Inflammatory macrophage treated with lipopolysaccharide for 1 hour (primary cell): ENCODE data around the gene SLC12A2.
A peak's percentile ranks its signal among the peaks of the same experiment; 100 is the strongest.

ENCODE experiments used
- DNase-seq, 2 donors: peaks; one replicate each; pipeline ENCODE4 v3.0.0-alpha.2; 2020 to 2022

Gene SLC12A2

DNA sequence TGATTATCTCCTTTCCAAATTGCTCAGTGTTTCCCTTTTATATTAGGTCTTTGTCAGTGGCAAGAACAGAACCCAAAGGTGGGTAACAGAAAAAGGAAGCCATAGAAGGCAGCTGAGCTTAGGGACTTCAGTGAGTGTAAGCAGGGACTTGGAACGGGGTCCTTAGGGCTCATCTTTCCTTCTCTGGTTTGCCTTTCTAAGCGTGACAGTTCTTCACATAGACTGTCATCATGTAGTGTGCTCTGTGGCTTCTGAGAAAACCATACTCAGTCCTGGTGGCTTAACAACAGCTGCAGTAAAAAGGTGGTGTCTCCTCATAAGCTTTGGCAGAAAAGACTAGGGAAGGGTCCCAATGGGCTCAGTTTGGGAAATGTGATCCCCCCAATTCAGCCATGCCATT lies 108.8 kb downstream of the SLC12A2 start:
- no peak for DNase-seq

DNA sequence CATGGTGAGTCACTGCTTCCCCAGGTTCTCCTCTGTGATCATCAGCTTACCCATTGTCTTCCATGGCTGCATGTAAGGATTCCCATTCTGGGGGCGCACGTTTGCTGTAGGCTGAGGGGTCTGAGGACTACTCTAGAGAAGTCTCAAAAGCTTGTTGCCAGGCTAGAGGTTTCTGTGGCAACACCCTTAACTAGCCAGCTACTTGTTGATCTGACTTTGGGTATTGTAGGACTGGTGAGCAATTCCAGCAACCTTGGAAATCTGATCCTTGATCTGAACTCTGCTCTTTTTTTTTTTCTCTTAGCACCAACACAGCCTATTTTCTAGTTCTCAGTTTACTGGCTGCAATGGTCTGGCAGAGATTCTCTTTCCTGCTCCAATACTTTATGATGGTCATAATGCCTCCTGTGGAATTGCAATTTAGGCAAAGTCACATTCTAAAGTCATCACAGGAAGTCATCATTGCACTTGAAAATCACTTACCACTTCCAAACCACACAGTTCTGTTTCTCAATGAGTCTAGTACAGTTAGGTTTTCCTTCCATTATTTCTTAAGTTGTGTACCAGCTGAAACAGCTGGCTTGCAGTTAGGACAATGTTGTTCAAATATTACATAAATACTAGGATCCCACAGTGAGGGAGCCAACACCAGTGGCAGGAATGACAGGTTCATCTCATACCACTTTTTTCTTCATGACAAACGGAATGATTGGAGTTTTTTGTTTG lies 110.3 kb downstream of the SLC12A2 start:
- no peak for DNase-seq

DNA sequence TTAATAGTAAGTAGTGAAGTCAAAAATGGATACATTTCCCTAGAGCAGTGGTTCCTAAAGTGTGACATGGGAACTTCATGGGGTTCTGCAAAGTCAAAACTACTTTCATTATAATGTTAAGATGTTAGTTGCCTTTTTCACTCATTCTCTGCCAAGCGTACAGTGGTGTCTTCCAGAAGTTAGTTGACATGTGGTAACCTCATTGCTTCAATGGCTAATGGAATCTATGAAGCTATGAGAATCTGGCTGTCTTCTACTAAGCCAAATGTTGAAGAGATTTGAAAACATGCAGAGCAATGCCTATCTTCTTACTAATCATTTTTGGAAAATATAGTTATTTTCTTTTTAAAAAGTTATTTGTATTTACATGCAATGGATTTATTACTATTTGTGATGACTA lies 111.8 kb downstream of the SLC12A2 start:
- no peak for DNase-seq

DNA sequence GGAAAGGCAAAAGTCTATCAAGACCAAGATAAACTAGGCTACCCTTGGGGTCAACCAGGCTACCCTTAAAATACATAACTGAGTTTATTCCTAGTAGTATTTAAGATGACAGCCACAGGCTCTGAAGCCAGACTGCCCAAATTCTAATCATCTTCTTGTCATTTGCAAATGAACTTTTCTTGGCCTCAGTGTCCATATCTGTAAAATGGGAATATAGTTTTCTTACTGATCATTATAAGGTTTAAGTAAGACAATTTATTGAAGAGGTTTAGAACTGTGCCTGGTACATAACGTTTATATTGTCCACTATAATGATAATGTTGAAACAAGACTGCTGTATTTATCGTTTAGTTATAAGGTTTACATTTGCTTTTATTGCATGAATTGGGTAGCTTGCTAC lies 112.5 kb downstream of the SLC12A2 start:
- no peak for DNase-seq

DNA sequence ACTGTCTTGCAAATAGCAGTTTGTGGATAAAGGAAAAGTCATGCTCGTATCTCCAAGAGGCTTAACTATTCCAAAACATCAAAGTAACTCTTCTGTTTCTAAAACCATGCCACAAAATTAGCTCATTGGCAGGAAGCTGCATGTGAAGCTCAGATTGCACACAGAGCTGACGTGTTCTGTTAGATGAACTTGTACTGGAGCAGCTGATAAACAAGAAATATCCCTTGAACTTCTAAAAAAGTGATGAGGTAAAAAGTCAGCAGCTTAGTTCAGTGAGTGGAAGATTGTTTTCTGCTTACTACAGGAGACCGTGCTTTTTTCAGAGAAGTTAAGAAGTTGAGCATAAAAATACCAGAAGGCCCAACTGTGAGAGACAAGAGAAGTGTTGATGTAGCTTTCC lies 113.2 kb downstream of the SLC12A2 start:
- no peak for DNase-seq

DNA sequence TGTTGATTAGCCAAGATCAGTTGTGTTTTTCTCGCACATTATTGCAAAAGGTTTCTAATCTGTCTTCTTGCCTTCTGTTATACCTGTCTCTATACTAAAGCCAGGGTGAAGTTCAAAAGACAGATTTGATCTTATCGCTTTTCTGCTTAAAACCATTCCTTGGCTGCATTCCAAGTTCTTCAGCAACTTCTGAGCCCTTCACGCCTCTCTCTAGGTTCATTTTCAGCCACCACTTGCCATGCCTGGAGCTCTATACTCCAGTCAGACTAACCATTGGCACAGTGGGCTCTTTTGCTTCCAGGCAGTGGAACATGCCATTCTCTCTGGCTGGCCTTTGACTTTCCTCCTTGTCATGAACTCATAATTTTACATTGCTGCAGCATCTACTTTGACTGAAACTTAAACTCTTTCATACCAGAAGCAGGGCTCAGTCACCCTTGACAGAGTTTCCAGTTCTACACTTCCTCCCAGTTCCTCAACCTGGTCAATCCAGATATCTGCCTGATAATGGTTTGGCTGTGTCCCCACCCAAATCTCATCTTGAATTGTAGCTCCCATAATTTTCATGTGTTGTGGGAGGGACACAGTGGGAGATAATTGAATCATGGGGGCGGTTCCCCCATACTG lies 114.4 kb downstream of the SLC12A2 start:
- DNase-seq = no peak

DNA sequence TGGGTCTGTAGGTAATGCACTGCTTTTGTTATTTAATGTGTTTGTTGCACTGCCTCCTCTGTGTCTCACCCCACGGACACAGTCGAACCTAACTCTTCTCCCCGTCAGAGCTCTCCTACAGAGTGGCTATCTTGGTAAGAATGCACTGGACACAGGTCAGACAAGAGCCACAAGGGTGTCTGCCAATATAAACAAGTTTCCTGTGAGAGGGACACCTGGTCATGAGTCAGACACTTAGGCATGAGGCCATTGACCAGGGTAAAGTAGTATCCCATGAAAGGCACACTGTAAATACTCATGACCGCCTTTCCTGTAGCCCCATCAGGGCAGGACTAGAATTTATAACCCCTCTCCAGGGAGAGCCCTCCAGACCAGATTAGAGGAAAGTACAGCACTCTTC lies 115.5 kb downstream of the SLC12A2 start:
- DNase-seq = no peak

DNA sequence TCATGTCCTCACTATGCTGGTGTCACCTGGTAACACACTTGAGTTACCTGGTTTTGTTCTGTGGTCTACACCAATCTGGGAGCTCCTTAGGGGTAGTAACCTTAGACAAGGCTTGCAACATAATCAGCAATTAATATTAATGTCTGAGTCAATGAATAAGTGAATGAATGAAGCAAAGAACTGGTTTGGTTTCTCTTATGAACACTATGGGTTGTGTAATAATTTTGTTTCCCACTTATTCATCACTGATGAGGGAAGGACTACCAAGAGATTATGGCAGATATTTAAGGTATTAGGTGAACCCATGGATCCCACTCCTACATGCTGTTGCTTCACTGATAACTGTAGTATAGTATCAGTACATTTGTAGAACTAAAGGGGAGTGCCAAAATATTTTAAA lies 116.0 kb downstream of the SLC12A2 start:
- no peak for DNase-seq

DNA sequence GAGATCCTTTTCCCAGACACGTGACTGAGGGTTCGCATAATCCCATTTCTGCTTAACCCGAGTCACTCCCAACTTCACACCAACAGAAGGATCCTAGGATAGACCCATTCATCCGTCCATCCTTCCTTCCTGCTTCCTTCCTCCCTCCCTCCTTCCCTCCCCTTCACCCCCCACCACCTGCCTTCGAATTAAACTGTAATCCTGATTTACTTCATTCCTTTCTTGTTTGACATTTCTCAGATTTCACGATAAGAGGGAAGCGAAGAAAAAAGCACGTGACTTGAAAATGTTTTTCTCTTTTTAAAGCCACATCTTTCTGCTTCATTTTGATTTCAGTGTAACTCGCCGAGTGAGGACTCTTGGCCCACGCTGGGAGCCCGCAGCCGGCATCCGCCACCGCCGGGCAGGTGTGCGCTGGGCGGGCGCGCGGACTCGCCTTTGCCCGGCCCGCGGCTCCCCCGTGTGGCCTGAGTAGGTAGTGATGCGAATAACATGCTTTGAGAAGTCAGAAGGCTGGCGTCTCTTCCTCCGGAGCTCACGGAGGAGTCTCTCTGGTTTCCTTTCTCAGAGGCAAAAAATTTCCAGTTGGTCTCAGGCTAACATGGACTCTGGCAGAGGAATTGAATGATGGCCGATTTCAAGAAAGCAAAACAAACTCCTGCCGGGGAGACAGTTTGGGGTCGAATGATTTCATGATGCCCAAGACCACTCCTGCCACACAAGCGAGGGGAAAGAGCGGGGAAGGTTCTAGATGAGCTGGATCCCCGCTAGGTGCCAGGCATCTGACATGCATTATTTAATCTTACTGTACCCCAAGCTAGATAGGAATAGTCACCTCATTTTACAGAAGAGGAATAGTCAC lies 117.7 kb downstream of the SLC12A2 start:
- DNase-seq = peak; percentile 30 to 72

DNA sequence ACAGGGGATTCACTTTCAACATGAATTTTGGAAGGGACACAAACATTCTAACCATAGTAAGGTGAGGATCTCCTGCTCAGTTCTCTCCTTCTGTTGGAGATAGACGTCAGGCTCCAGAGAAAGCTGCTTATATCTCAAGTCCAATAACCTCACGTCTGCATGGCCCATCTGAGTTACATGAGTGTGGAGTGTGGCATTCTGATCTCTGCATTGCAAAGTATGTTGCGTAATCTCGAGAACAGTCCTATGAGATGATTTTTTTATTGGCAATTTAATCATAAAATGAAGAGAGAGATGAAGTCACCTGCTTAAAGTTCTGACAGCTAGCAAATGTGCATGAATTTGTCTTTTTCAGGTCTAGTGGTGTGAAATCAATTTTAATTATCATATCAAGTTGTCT lies 118.8 kb downstream of the SLC12A2 start:
- DNase-seq = no peak

DNA sequence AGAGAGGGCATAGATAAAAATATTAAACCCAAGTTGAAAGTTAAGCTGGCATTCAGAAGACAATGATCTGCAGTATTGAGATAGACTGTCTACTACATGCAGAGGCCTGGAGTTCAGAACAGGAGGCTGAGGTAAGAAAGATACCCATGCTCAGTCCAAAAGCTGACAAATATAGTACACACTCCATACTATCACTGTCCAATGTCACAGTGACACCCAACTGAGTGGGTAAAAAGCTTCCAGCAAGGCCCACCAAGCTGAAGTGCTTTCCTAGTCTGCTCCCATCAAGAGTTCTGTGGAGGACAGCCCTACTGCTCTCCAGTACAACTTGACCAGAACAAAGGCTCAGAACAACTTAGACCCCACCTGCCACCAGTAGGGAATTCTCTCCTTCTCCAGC lies 124.9 kb downstream of the SLC12A2 start:
- DNase-seq = no peak

DNA sequence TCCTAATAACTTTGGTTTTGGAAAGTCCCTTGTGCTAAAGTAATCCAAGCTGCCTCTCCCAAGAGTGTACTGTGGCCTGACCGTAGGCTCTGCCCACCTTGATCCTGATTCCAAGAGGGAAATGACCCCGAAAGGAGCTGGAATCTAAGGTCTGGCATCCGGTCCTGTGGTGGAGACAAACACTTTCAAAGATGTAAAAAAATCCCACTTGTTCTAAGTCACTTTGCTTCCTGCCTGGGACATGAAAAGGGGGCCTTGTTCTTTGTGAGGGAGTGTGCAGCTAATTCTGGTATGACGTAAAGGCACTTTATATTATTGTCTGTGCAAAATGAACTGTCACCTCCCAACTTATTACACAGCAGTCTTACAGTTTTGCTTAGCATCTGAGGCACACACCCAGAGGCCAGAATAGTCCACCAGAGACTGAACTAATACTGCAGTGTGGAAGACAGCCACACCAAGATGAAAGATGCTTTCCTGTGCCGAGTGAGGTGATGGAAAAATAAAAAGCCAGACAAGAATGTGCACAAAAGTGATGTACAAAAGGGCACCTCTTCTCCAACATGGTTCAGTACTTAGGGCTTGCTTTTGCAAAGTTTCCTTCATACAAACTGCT lies 128.7 kb downstream of the SLC12A2 start:
- DNase-seq = no peak

DNA sequence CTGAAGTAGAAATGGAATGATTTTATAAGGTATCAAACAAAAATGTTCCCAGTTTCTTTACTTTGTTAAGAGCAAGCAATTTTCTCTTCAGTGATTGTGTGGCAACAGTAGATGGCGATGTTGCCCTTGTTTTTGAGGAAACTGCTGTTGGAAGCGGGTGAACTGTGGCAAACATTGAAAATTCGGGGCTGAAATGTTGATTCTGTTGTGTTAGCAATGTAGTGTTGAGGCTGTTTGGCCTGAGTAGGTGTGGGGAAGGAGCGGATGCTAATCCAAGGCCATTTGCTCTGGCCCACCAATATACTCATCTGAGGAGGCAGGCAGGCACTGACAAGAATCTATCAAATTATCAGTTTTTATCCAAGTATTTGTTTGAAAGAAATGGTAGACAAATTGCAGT lies 129.8 kb downstream of the SLC12A2 start:
- peak; percentile 19 to 75 for DNase-seq

DNA sequence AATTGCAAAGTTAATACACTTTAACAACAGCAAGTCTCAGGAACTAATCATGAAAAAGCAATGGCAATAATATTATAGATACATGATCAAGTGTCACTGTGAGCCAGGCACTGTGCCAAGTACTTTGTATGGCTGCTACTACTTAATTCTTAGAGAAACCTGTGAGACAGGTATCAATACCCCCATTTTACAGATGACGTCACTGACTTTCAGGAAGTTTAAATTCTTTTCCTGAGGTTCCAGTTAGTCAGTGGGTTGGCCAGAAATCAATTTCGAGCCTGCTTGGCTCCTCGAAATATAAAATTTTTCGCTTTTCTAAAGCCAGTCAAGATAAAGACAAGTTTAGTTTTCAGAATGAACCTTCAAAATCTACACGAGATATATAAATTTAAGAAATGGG lies 130.3 kb downstream of the SLC12A2 start:
- DNase-seq = no peak

DNA sequence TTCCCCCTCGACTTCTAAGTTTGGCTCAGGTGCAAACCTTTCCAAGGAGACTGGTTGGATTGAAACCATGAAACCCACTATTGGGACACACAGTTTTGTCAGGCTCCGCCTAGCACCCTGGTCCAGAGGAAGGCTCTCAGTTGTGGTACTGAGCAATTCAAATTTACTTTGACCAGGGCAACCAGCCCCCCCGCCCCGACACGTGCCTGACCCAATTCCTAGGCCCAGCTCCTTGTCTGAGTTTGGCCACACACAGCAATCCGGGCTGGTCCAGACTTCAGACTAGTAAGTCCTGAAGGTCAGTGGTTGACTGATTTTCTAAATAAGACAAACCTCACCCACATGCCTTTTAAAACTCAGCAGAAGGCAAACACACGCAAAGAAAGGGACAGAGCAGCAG lies 132.7 kb downstream of the SLC12A2 start:
- no peak for DNase-seq

DNA sequence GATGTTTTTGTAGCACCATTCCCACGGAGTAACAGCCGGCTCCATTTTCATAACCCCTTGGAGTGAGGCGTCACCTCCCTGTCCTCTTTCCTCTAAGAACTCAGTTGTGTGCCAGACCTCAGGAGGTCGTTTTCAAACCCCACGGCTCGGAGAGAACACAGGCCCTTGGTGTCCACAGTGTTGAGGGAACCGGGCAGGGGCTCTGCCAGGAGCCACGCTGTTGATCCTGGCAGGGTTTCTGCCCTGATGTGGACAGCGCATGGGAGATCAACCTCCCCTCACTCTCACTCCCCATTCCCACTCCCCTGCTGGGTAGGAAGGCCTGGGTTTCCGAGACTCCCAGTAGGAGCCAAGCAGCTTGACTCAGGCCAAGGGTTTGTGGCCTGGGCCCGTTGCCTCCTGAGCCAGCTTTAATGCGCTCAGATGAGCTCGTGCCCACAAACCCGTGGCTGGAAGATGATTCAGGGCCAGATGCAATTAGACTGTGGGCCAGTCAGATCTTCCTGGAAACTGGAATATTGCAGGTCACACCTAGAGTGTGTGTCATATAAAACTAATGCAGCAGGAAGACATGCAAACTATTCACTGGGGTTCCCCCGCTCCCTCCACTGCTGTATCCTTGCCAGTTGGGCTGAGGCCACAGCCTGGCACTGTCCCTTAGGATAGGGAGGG lies 133.4 kb downstream of the SLC12A2 start:
- DNase-seq = no peak

DNA sequence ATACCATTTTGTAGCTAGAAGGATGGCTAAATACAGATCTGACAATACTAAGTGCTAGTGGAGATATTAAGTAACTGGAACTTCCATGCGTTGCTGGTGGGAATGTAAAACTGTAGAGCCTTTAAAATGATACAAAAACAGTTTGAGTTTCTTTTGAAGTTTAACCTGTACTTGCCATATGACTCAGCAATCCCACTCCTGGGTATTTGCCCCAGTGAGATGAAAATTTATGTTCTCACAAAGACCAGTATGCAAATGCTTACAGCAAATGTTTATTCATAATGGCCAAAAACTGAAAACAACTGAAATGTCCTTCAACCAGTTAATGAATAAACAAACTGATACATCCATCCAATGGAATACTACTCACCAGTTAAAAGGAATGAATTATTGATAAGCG lies 137.3 kb downstream of the SLC12A2 start:
- no peak for DNase-seq

DNA sequence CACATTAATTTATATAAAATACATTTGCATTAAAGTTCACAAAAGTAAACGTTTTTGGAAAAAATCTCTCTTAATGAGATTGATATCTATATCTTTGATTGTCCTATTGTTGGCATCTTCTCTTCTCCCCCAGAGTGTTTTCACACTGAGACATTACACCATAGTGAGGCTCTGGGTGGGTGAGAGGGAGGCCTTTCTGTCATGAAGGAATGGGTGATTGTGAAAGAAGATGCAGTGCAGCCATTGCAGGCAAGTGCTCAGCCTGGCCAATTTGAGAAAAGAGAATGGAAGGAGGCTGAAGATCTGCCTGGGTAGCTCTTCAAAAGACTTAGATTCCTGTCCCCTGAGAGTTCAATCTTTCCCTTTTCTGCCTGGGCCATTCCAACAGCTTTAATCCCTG lies 140.8 kb downstream of the SLC12A2 start:
- no peak for DNase-seq

DNA sequence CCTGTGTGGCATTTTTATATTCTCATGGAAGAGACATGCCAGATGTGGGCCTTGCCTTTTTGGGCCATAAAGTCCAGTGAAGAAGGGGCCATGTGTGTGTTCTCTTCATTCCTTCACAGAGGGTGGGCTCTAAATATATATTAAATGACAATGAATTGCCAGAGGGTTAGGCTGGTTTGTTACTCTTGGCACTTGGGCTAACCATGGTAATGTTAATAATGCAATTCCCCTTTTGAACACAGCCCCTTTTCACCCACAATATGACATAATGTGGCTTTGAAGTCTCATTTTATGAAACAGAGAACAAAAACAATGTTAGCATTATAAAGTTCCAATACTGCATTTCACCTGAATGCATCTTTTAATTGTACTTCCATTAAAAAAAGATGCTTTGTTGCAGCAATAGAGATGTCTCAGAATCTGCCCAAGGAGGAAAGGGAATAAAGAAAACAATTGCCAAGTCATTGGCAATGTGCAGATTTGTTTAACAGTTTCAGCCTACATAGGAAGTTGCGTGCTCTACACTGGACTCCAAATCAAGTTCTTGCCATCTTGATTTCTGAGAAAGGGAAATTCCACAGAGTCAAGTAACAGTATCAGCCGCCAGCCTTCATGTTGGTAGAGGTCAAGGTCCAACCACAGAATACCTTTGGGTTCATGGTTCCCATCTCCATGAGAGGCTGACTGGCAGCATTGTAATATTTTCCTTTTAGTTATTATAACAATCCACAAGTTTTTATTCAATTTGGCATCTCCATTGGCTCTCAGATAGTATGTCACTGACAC lies 141.9 kb downstream of the SLC12A2 start:
- no peak for DNase-seq

DNA sequence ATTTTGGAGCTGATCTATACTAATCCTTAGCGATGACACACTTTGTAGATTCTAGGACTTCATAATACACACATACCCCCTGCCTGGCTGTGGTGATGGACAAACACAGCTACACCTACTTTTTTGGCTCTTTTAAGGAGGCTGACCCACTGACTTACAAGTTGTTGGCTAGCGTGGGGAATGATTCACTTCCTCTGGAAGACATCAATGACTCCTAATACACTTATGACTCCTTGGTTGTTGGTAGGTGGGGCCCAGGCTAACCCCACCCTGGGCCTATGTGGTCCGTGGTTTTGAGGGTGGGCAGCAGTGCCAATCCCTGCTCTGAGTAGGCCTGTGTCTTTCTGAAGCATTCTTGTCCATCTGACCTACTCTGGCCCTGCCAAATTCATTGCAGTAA lies 144.4 kb downstream of the SLC12A2 start:
- DNase-seq = no peak

DNA sequence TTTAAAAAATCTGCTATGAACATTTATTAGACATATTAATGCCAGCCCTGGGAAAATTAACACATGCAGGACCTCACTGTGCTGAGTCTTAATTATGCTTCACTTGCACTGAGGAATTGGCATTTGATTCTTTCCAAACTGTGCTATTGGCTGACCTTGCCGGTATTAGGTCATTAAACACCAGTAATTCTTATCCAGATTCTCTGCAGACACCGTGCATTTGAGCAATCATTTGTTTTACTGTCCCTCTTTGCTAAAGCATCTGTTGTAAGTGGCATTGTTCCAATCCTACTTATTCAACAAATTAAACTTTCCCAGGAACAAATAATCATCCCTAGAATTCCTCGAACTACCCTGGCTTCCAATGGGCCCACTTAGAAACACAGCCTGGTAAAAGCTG lies 145.0 kb downstream of the SLC12A2 start:
- no peak for DNase-seq
